ENCODE measurements around the gene GNS. TPM values are rescaled to one million over a fixed set of nuclear protein-coding genes. Genes with fewer than 3 reads are reported as not detected.

The GNS gene
- total RNA-seq, 2 experiments from 2014 or later, result 8.7 to 10.0 TPM

DNA sequence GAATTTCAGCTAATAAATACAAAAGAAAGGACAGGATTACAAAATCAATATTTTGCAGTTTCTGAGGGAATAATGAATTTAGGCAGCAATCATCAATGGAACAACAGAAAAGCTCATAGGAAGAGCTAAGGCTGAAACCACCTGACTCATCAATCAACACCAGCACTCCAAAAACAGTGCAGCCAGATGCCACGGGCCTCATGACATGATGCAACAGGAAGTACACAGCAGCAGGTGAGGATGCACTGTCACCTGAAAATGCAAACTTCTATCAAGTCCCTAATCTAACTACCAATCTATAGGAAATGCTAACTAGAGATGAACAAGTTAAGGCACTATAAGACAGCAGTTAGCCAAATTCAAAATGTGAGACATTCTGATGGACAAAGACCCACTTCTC, 21.7 kb downstream of the GNS start:
- CTCF ChIA-PET, result no interaction called here
- no peaks in the 10 kb centered on the region for H3K27me3 ChIP-seq (ENCODE audit: control insufficient read depth in 1 of 2, insufficient read depth in 2 of 2, low read length in 2 of 2)
- H3K27me3 Mint-ChIP-seq, result no peaks in the 10 kb centered on the region
- DNase-seq (peak in 10 of 14 experiments; percentile 10 to 59 (median 26)), ATAC-seq (ENCODE audit: poor library complexity) (peak; percentile 81)
- intact Hi-C loops (cut with DNase I, micrococcal nuclease), result no loop called here
- peaks cover 11% of the 10 kb centered on the region for H3K4me1 Mint-ChIP-seq (ENCODE audit: low read depth)
- peaks cover 92% of the 10 kb centered on the region for H3K36me3 Mint-ChIP-seq (ENCODE audit: low read depth)
- no peak overlapping the region for H3K27ac ChIP-seq (ENCODE audit: low read depth in 1 of 2, low read length in 2 of 2)
- H3K4me1 ChIP-seq (ENCODE audit: insufficient read depth, low read length), result peaks cover 7% of the 10 kb centered on the region
- no peaks in the 10 kb centered on the region for H3K9me3 ChIP-seq (ENCODE audit: control insufficient read depth in 1 of 2, insufficient read depth in 1 of 2, low read length in 2 of 2)
- POLR2A ChIA-PET, result no interaction called here
- no peaks in the 10 kb centered on the region for H3K9me3 Mint-ChIP-seq
- peak overlapping the region; percentile 60 for H3K27ac Mint-ChIP-seq
- TF ChIP-seq, protein P1, sequence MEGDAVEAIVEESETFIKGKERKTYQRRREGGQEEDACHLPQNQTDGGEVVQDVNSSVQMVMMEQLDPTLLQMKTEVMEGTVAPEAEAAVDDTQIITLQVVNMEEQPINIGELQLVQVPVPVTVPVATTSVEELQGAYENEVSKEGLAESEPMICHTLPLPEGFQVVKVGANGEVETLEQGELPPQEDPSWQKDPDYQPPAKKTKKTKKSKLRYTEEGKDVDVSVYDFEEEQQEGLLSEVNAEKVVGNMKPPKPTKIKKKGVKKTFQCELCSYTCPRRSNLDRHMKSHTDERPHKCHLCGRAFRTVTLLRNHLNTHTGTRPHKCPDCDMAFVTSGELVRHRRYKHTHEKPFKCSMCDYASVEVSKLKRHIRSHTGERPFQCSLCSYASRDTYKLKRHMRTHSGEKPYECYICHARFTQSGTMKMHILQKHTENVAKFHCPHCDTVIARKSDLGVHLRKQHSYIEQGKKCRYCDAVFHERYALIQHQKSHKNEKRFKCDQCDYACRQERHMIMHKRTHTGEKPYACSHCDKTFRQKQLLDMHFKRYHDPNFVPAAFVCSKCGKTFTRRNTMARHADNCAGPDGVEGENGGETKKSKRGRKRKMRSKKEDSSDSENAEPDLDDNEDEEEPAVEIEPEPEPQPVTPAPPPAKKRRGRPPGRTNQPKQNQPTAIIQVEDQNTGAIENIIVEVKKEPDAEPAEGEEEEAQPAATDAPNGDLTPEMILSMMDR (IDR thresholded peaks at IDR 0.05), result no peak
- H3K4me3 Mint-ChIP-seq, result no peak overlapping the region
- H3K36me3 ChIP-seq (ENCODE audit: insufficient read depth, low read length), result peaks cover 59% of the 10 kb centered on the region
- H3K4me3 ChIP-seq (ENCODE audit: low read length), result no peak overlapping the region

DNA sequence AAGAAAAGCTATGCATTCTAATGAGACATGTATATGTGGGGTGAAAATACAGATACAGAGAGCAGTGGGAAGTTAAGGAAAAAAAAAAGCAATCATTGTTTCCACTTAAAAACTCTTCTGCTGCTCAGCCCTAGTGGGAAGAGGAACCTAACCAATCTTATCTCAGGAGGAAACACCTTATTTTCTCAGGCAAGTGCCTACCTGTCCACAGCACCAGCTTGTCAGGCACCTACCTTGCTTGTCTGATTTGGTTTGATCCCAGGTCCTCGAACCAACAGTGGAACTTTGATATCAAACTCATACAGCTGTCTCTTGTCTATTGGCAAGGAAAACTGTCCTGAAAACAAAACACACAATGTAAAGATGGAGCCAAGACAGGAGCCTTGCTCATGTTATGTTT, 22.4 kb downstream of the GNS start:
- Histone ChIP-seq H3K27ac (ENCODE audit: low read depth in 1 of 2, low read length in 2 of 2) (no peak overlapping the region), H3K27me3 (ENCODE audit: control insufficient read depth in 1 of 2, insufficient read depth in 2 of 2, low read length in 2 of 2) (no peaks in the 10 kb centered on the region), H3K9me3 (ENCODE audit: control insufficient read depth in 1 of 2, insufficient read depth in 1 of 2, low read length in 2 of 2) (no peaks in the 10 kb centered on the region), H3K36me3 (ENCODE audit: insufficient read depth, low read length) (peaks cover 55% of the 10 kb centered on the region), H3K4me3 (ENCODE audit: low read length) (no peak overlapping the region), H3K4me1 (ENCODE audit: insufficient read depth, low read length) (peaks cover 7% of the 10 kb centered on the region)
- TF ChIP-seq, protein P1 (IDR thresholded peaks at IDR 0.05), result no peak
- no peak for ATAC-seq (ENCODE audit: poor library complexity)
- Mint-ChIP-seq H3K36me3 (ENCODE audit: low read depth) (peaks cover 85% of the 10 kb centered on the region), H3K27ac (no peak overlapping the region), H3K9me3 (no peaks in the 10 kb centered on the region), H3K4me3 (no peak overlapping the region), H3K4me1 (ENCODE audit: low read depth) (peaks cover 11% of the 10 kb centered on the region), H3K27me3 (no peaks in the 10 kb centered on the region)
- intact Hi-C loops (cut with DNase I, micrococcal nuclease), result no loop called here
- no peak for DNase-seq
- CTCF ChIA-PET, result interaction anchor here (1.4 kb wide), 1 partner anchor 188 kb away, joined by 3 read pairs; no protein-coding TSS in a partner anchor
- POLR2A ChIA-PET, result interaction anchor here (0.6 to 1.2 kb wide), 2 partner anchors 9 to 49 kb away, joined by 3 to 4 read pairs; no protein-coding TSS in a partner anchor

DNA sequence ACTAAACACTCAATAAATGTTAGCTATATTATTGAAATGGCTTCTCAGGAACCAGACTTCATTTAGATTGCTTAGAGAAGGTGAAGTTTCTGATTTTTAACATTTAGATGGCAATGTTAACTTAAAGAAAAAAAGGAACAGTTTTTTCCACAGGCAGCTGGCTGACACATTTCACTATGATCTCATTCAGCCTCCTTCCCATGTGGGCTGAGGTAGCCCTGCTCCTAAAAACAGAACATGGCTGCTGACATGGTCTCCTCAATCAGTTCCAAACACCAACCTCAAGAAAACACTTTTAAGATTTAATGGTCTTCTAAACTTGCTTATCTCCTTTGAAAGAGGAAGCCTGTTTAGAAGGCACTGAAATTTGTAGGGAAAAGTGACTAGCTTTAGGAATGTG, 23.8 kb downstream of the GNS start:
- Mint-ChIP-seq H3K4me3 (no peak overlapping the region), H3K4me1 (ENCODE audit: low read depth) (peaks cover 21% of the 10 kb centered on the region), H3K27ac (no peak overlapping the region), H3K27me3 (no peaks in the 10 kb centered on the region), H3K9me3 (no peaks in the 10 kb centered on the region), H3K36me3 (ENCODE audit: low read depth) (peaks cover 86% of the 10 kb centered on the region)
- no peaks in the 10 kb centered on the region for H3K27me3 ChIP-seq (ENCODE audit: control insufficient read depth in 1 of 2, insufficient read depth in 2 of 2, low read length in 2 of 2)
- POLR2A ChIA-PET, result interaction anchor here (1.2 kb wide), 1 partner anchor 11 kb away, joined by 4 read pairs; no protein-coding TSS in a partner anchor
- H3K4me3 ChIP-seq (ENCODE audit: low read length), result no peak overlapping the region
- H3K27ac ChIP-seq (ENCODE audit: low read depth in 1 of 2, low read length in 2 of 2), result no peak overlapping the region
- CTCF ChIA-PET, result interaction anchor here (0.7 to 1.1 kb wide), 2 partner anchors 9 to 19 kb away, joined by 3 read pairs; no protein-coding TSS in a partner anchor
- no peak for DNase-seq
- peaks cover 16% of the 10 kb centered on the region for H3K4me1 ChIP-seq (ENCODE audit: insufficient read depth, low read length)
- ATAC-seq (ENCODE audit: poor library complexity), result no peak
- H3K9me3 ChIP-seq (ENCODE audit: control insufficient read depth in 1 of 2, insufficient read depth in 1 of 2, low read length in 2 of 2), result no peaks in the 10 kb centered on the region
- peaks cover 46% of the 10 kb centered on the region for H3K36me3 ChIP-seq (ENCODE audit: insufficient read depth, low read length)
- TF ChIP-seq, protein P1 (IDR thresholded peaks at IDR 0.05), result no peak
- intact Hi-C loops (cut with DNase I, micrococcal nuclease), result no loop called here

Measured in CD4-positive, alpha-beta T cell (primary cell).